Heart left ventricle (tissue), 13 donors: Measurements from ENCODE around the gene HCN3.

ENCODE experiments used
- CTCF ChIP-seq, 12 donors: fragments of 200-600 bp; sonication (generic) in 4 of 12; IDR thresholded peaks; one replicate each; pipeline versions ENCODE4 v1.5.0 to v1.8.0; 2018 to 2022; ENCODE audit warnings: antibody characterized with exemption in 12 of 12, mild to moderate bottlenecking in 5 of 12
- POLR2A ChIP-seq, 2 donors: fragments of 450-650 bp; IDR thresholded peaks; one replicate each; pipeline ENCODE4 v1.6.1; 2017; ENCODE audit warnings: antibody characterized with exemption in 2 of 2, mild to moderate bottlenecking in 2 of 2, moderate library complexity in 2 of 2
- donor health status: ischemic (EF 13 %, LVEDD 7.1; RV severe dilation, severe dysfunction).
- donor health status: DM: no; HTN: yes; CAD: no.
- donor health status: DM: no; HTN: no; CAD: no.
- donor health status: ischemic (EF 25% LVEDD 6.9; RV normal size, moderate dysfunction).
- donor health status: ischemic (EF 25% LVEDD 5.7; RV mildly dilated, moderate dysfunction).
- donor health status: ischemic (EF 35%, LVEDD 5.7; RV mildly dilated, moderate dysfunction).
- donor health status: nonischemic (EF 11% LVEDD 7.7; RV severe dilation, severe dysfunction).
- donor health status: DM: yes; HTN: yes; CAD: no.
- donor health status: PGD.
- donor health status: ischemic (EF 29% LVEDD 5.4; RV normal size, mild dysfunction).
- donor health status: nonischemic (EF 23%, LVEDD 6.1; RV moderate dilation, normal function).

- TF ChIP-seq CTCF (IDR thresholded peaks at IDR 0.05) (no peak), POLR2A (IDR thresholded peaks at IDR 0.05) (no peak)
Observed at GRCh38 chr1:155320252-155320651, 43.0 kb downstream of the HCN3 start.
